Chondrocyte (in vitro differentiated cells): ENCODE results near the gene LGALS3BP. TPM values are rescaled to one million over a fixed set of nuclear protein-coding genes. Genes with fewer than 3 reads are reported as not detected.

ENCODE experiments used
- DNase-seq: peaks from one replicate; pipeline ENCODE4 v3.0.0; 2021; ENCODE audit warnings: mixed read lengths, low spot score
- H3K27ac Mint-ChIP-seq: one replicate; pipeline ENCODE4 v1.8.0; 2021; ENCODE audit warnings: mild to moderate bottlenecking, moderate library complexity, mixed read lengths; ENCODE audit not compliant: unreplicated experiment
- H3K27me3 Mint-ChIP-seq: 2 replicates; pipeline ENCODE4 v1.8.0; 2021; ENCODE audit warnings: low read depth, mixed read lengths
- H3K36me3 Mint-ChIP-seq: 2 replicates; pipeline ENCODE4 v1.8.0; 2021; ENCODE audit warnings: low read depth, mixed read lengths
- H3K4me1 Mint-ChIP-seq: 2 replicates; pipeline ENCODE4 v1.8.0; 2021; ENCODE audit warnings: low read depth, mild to moderate bottlenecking, mixed read lengths
- H3K4me3 Mint-ChIP-seq: one replicate; pipeline ENCODE4 v1.8.0; 2021; ENCODE audit warnings: mild to moderate bottlenecking, moderate library complexity, mixed read lengths; ENCODE audit not compliant: unreplicated experiment
- H3K9me3 Mint-ChIP-seq: 2 replicates; pipeline ENCODE4 v1.8.0; 2021; ENCODE audit warnings: low read depth, mixed read lengths
- CTCF ChIP-seq: fragments of 200-600 bp; sonication (generic); IDR thresholded peaks from 2 replicates; pipeline ENCODE4 v1.5.0; 2021; ENCODE audit warnings: antibody characterized with exemption, mild to moderate bottlenecking, moderate library complexity
- total RNA-seq: library from RNA; stranded (reverse); gene quantifications from 3 replicates; pipeline ENCODE4 v1.2.1, GENCODE V29; 2021

The LGALS3BP gene
- total RNA-seq, 1 donor from 2014 or later = 127 TPM

GRCh38 chr17:78992542-78993212 is 13.0 kb upstream of the LGALS3BP start:
- Mint-ChIP-seq H3K27me3 (no peaks in the 10 kb centered on the region), H3K4me1 (peaks cover under 1% of the 10 kb centered on the region), H3K36me3 (peaks cover 13% of the 10 kb centered on the region), H3K27ac (no peak overlapping the region), H3K4me3 (no peak overlapping the region), H3K9me3 (no peaks in the 10 kb centered on the region)
- TF ChIP-seq CTCF = no peak
- no peak for DNase-seq

- Mint-ChIP-seq H3K27me3 (no peaks in the 10 kb centered on the region), H3K4me3 (no peak overlapping the region), H3K9me3 (no peaks in the 10 kb centered on the region), H3K4me1 (peaks cover 3% of the 10 kb centered on the region), H3K27ac (no peak overlapping the region), H3K36me3 (peaks cover 13% of the 10 kb centered on the region)
- TF ChIP-seq CTCF = no peak
- no peak for DNase-seq
Observed at GRCh38 chr17:78991906-78992532, 12.3 kb upstream of the LGALS3BP start.

- no peak for DNase-seq
- H3K27ac Mint-ChIP-seq = no peak overlapping the region
- no peaks in the 10 kb centered on the region for H3K27me3 Mint-ChIP-seq
- peaks cover 13% of the 10 kb centered on the region for H3K36me3 Mint-ChIP-seq
- peaks cover 12% of the 10 kb centered on the region for H3K4me1 Mint-ChIP-seq
- H3K4me3 Mint-ChIP-seq = no peak overlapping the region
- TF ChIP-seq CTCF = no peak
- H3K9me3 Mint-ChIP-seq = no peaks in the 10 kb centered on the region
Observed at GRCh38 chr17:78991017-78991738, 11.5 kb upstream of the LGALS3BP start.

GRCh38 chr17:78990349-78991016 is 10.8 kb upstream of the LGALS3BP start:
- TF ChIP-seq CTCF = no peak
- peak; percentile 79 for DNase-seq
- H3K27ac Mint-ChIP-seq = no peak overlapping the region
- H3K27me3 Mint-ChIP-seq = no peaks in the 10 kb centered on the region
- no peaks in the 10 kb centered on the region for H3K9me3 Mint-ChIP-seq
- H3K36me3 Mint-ChIP-seq = peaks cover 11% of the 10 kb centered on the region
- no peak overlapping the region for H3K4me3 Mint-ChIP-seq
- peaks cover 16% of the 10 kb centered on the region for H3K4me1 Mint-ChIP-seq

GRCh38 chr17:78988152-78988551 is 8.4 kb upstream of the LGALS3BP start:
- Mint-ChIP-seq H3K36me3 (peaks cover 9% of the 10 kb centered on the region), H3K9me3 (no peaks in the 10 kb centered on the region), H3K27me3 (no peaks in the 10 kb centered on the region), H3K27ac (no peak overlapping the region), H3K4me1 (peaks cover 16% of the 10 kb centered on the region), H3K4me3 (no peak overlapping the region)
- no peak for DNase-seq
- no peak for TF ChIP-seq CTCF
